K562 (cell line): ENCODE measurements around the gene HAPLN3. TPM values are rescaled to one million over a fixed set of nuclear protein-coding genes. Genes with fewer than 3 reads are reported as not detected.
A peak's percentile ranks its signal among the peaks of the same experiment; 100 is the strongest.

ENCODE experiments used
- ATF1 ChIP-seq, 2 experiments: fragments of 450-650 bp in 1 of 2; IDR thresholded peaks; 2 replicates each; pipeline ENCODE4 v1.6.1; 2016; ENCODE audit warnings: missing compliant biosample characterization in 1 of 2, missing genetic modification characterization in 1 of 2
- ATF3 ChIP-seq, 2 experiments: fragments of 450-650 bp in 1 of 2; sonication (generic) in 1 of 2; formaldehyde crosslinking in 1 of 2; IDR thresholded peaks in 1 of 2; conservative IDR thresholded peaks in 1 of 2; 2 replicates each; pipeline versions ENCODE4 v1.6.1 to v1.8.1; 2016 to 2023; ENCODE audit warnings: mild to moderate bottlenecking in 2 of 2, moderate library complexity in 2 of 2, inconsistent platforms in 1 of 2, missing genetic modification reagents in 1 of 2
- CHD4 ChIP-seq: fragments of 200-600 bp; sonication (generic); IDR thresholded peaks from 3 replicates; pipeline ENCODE4 v1.6.1; 2012; ENCODE audit warnings: low read depth, mild to moderate bottlenecking, mixed read lengths, low read length, inconsistent platforms; ENCODE audit not compliant: insufficient read depth, insufficient replicate concordance, poor library complexity, severe bottlenecking
- DNMT1 ChIP-seq: fragments of 450-650 bp; IDR thresholded peaks from 2 replicates; pipeline ENCODE4 v1.6.1; 2016; ENCODE audit warnings: antibody characterized with exemption, mild to moderate bottlenecking
- ELK3 ChIP-seq: fragments of 450-650 bp; formaldehyde crosslinking; IDR thresholded peaks from 2 replicates; pipeline ENCODE4 v1.4.0; 2020; ENCODE audit warnings: mild to moderate bottlenecking
- FOXK2 ChIP-seq, 2 experiments: fragments of 450-650 bp; IDR thresholded peaks in 1 of 2; conservative IDR thresholded peaks in 1 of 2; 2 replicates each; pipeline ENCODE4 v1.6.1; 2016; ENCODE audit warnings: low read depth in 2 of 2, mild to moderate bottlenecking in 1 of 2
- GABPA ChIP-seq: fragments of 200-800 bp; sonication (Bioruptor generic); conservative IDR thresholded peaks from 2 replicates; pipeline ENCODE4 v1.6.1; 2016; ENCODE audit warnings: low read depth, missing genetic modification characterization, missing compliant biosample characterization
- KLF16 ChIP-seq: IDR thresholded peaks from 2 replicates; pipeline ENCODE4 v1.6.1; 2016; ENCODE audit warnings: antibody characterized with exemption
- MECOM ChIP-seq: fragments of 250-450 bp; sonication (Bioruptor Pico); IDR thresholded peaks from 2 replicates; pipeline ENCODE4 v1.8.0; 2022; ENCODE audit warnings: inconsistent platforms
- MYBL2 ChIP-seq, 2 experiments: fragments of 450-650 bp in 1 of 2; sonication (generic) in 1 of 2; formaldehyde crosslinking in 1 of 2; IDR thresholded peaks; 2 replicates each; pipeline versions ENCODE4 v1.6.1 to v1.8.1; 2017 to 2022; ENCODE audit warnings: borderline replicate concordance in 1 of 2, inconsistent platforms in 1 of 2, low read depth in 1 of 2, mild to moderate bottlenecking in 1 of 2, missing genetic modification reagents in 1 of 2, moderate library complexity in 1 of 2
- PCBP2 ChIP-seq: fragments of 200-400 bp; formaldehyde crosslinking; IDR thresholded peaks from 2 replicates; pipeline ENCODE4 v1.6.1; 2018; ENCODE audit warnings: low read length, low read depth, mild to moderate bottlenecking, moderate library complexity; ENCODE audit not compliant: poor library complexity, severe bottlenecking
- SMAD3 ChIP-seq: fragments of 450-650 bp; formaldehyde crosslinking; conservative IDR thresholded peaks from 2 replicates; pipeline ENCODE4 v1.4.0; 2020; ENCODE audit warnings: mild to moderate bottlenecking
- SMARCA4 ChIP-seq: fragments of 450-650 bp; IDR thresholded peaks from 2 replicates; pipeline ENCODE4 v1.6.1; 2016
- SREBF2 ChIP-seq: sonication (generic); formaldehyde crosslinking; IDR thresholded peaks from 2 replicates; pipeline ENCODE4 v1.4.0; 2020; ENCODE audit warnings: mild to moderate bottlenecking, missing genetic modification reagents
- SRSF1 ChIP-seq: fragments of 200-400 bp; formaldehyde crosslinking; IDR thresholded peaks from 2 replicates; pipeline ENCODE4 v1.6.1; 2017; ENCODE audit warnings: mild to moderate bottlenecking, low read depth, low read length, moderate library complexity
- TGIF2 ChIP-seq: sonication (generic); formaldehyde crosslinking; IDR thresholded peaks from 2 replicates; pipeline ENCODE4 v1.8.1; 2022; ENCODE audit warnings: mild to moderate bottlenecking, missing genetic modification reagents, moderate library complexity
- UBTF ChIP-seq, 2 experiments: IDR thresholded peaks; 2 replicates each; pipeline ENCODE4 v1.6.1; 2012; ENCODE audit warnings: improper control_type of control experiment in 2 of 2, low read depth in 2 of 2, low read length in 2 of 2, borderline replicate concordance in 1 of 2
- YBX1 ChIP-seq: fragments of 450-650 bp; IDR thresholded peaks from 2 replicates; pipeline ENCODE4 v1.7.1; 2016; ENCODE audit warnings: mild to moderate bottlenecking
- ZC3H11A ChIP-seq: IDR thresholded peaks from 2 replicates; pipeline ENCODE4 v1.6.1; 2012; ENCODE audit warnings: low read depth, low read length, improper control_type of control experiment
- ZHX1 ChIP-seq: fragments of 150-350 bp; conservative IDR thresholded peaks from 2 replicates; pipeline ENCODE4 v1.6.1; 2014; ENCODE audit warnings: low read length
- ZKSCAN3 ChIP-seq: fragments of 250-450 bp; sonication (Bioruptor Pico); IDR thresholded peaks from 2 replicates; pipeline ENCODE4 v1.4.0; 2020
- ZNF140 ChIP-seq: fragments of 250-450 bp; sonication (Bioruptor Pico); IDR thresholded peaks from 2 replicates; pipeline ENCODE4 v1.8.0; 2021; ENCODE audit warnings: moderate library complexity, mild to moderate bottlenecking, inconsistent platforms
- polyA plus RNA-seq, 8 experiments: library from polyadenylated mRNA; depleted of rRNA in 4 of 8; stranded (reverse) in 5 of 8; unstranded in 3 of 8; fragments of >200 nt; fragmentation: Nextera tagmentation in 2 of 8; fragmentation: Illumina TruSeq in 1 of 8; extraction: Ambion mirVana in 2 of 8; extraction: Trizol in 1 of 8; gene quantifications; 2 replicates each; pipeline versions ENCODE4 v1.2.1 to v1.2.3, GENCODE V29; 2011 to 2014; ENCODE audit warnings: inconsistent platforms in 1 of 8, missing spikeins in 1 of 8
- total RNA-seq, 7 experiments: library from RNA; depleted of rRNA in 6 of 7; stranded (reverse); fragments of >200 nt in 6 of 7; fragmentation: Illumina TruSeq in 2 of 7; extraction: Trizol in 2 of 7; gene quantifications; 2 replicates each; pipeline versions ENCODE4 v1.2.1 to v1.2.3, GENCODE V29; 2011 to 2021; ENCODE audit warnings: low replicate concordance in 1 of 7

Gene HAPLN3
- total and polyA plus RNA-seq, 9 of the 15 experiments (the other 6 are each of a cell fraction or from before 2014, with no cell fraction given): 0.04 to 2.4 (median 0.65) TPM

- TF ChIP-seq SRSF1: no peak
- TF ChIP-seq ZHX1: no peak
- no peak for TF ChIP-seq DNMT1
- no peak for TF ChIP-seq PCBP2
- no peak for TF ChIP-seq UBTF (IDR thresholded peaks at IDR 0.05; ENCODE audit: borderline replicate concordance in 1 of 2, low read depth in 2 of 2, low read length in 2 of 2)
- no peak for TF ChIP-seq SMAD3 (CRISPR knock-in tag)
- TF ChIP-seq ZNF140 (CRISPR knock-in tag): no peak
- TF ChIP-seq MECOM: no peak
- no peak for TF ChIP-seq TGIF2 (CRISPR knock-in tag)
- no peak for TF ChIP-seq MYBL2 (IDR thresholded peaks at IDR 0.05; ENCODE audit: low read depth)
- no peak for TF ChIP-seq MYBL2 (CRISPR knock-in tag; IDR thresholded peaks at IDR 0.05; ENCODE audit: borderline replicate concordance)
- no peak for TF ChIP-seq GABPA
- TF ChIP-seq YBX1: no peak
- TF ChIP-seq ZC3H11A: no peak
- TF ChIP-seq SMARCA4: peak; percentile 40; the same call in 1 of the 2 replicates
- TF ChIP-seq SREBF2 (CRISPR knock-in tag): no peak
- TF ChIP-seq ATF3 (IDR thresholded peaks at IDR 0.05): peak; percentile 86
- no peak for TF ChIP-seq ATF3 (CRISPR knock-in tag; conservative IDR thresholded peaks at IDR 0.05)
- TF ChIP-seq ELK3 (CRISPR knock-in tag): no peak
- TF ChIP-seq ZKSCAN3 (CRISPR knock-in tag): no peak
- TF ChIP-seq KLF16: no peak
- no peak for TF ChIP-seq CHD4
- TF ChIP-seq FOXK2 (conservative IDR thresholded peaks at IDR 0.05 in 1 of 2, IDR thresholded peaks at IDR 0.05 in 1 of 2; ENCODE audit: low read depth in 2 of 2): peak in 1 of 2 experiments; percentile 50; a peak in 1 of 4 replicates
- no peak for TF ChIP-seq ATF1 (CRISPR knock-in tag; IDR thresholded peaks at IDR 0.05)
- no peak for TF ChIP-seq ATF1 (tag; IDR thresholded peaks at IDR 0.05)
Measured at GRCh38 chr15:88911766-88912118, 16.4 kb upstream of the HAPLN3 start (continued).
